Measurements from ENCODE around the gene LENEP. TPM values are rescaled to one million over a fixed set of nuclear protein-coding genes. Genes with fewer than 3 reads are reported as not detected.
A peak's percentile ranks its signal among the peaks of the same experiment; 100 is the strongest.

LENEP gene
- total RNA-seq, 1 experiment from 2014 or later: 0.50 TPM

GRCh38 chr1:154955039-154955717, 38.2 kb upstream of the LENEP start:
- TF ChIP-seq CTCF (IDR thresholded peaks at IDR 0.05; ENCODE audit: insufficient read depth in 1 of 2, low read depth in 1 of 2, low read length in 1 of 2, severe bottlenecking in 1 of 2, unreplicated experiment in 1 of 2): no peak
- H3K4me1 Mint-ChIP-seq (ENCODE audit: low read depth, unreplicated experiment): peaks cover 16% of the 10 kb centered on the region
- BruUV-seq (replicated peaks): TSS peak; percentile 2

GRCh38 chr1:154955718-154956543, 37.5 kb upstream of the LENEP start, which contains the start of gene PBXIP1:
TSS of gene PBXIP1 (minus strand) at chr1:154956099. CDS start at chr1:154953721, 2,378 bp downstream.
- peak in 1 of 2 experiments; percentile 29 for TF ChIP-seq CTCF (IDR thresholded peaks at IDR 0.05; ENCODE audit: insufficient read depth in 1 of 2, low read depth in 1 of 2, low read length in 1 of 2, severe bottlenecking in 1 of 2, unreplicated experiment in 1 of 2)
- peaks cover 27% of the 10 kb centered on the region for H3K36me3 Mint-ChIP-seq (ENCODE audit: insufficient read depth, unreplicated experiment)
- Histone ChIP-seq H3K4me1 (peaks cover 15% of the 10 kb centered on the region), H3K27me3 (replicated peaks; ENCODE audit: control insufficient read depth, insufficient read depth, low read length) (no peaks in the 10 kb centered on the region), H3K9me3 (no peaks in the 10 kb centered on the region), H3K36me3 (ENCODE audit: control insufficient read depth, insufficient read depth, low read length) (peaks cover 3% of the 10 kb centered on the region), H3K4me3 (ENCODE audit: low read depth, low read length) (peak within 1 kb of the TSS; percentile 43)
- H3K4me3 Mint-ChIP-seq (ENCODE audit: unreplicated experiment): peak within 1 kb of the TSS; percentile 80
- DNase-seq: peak; percentile 87 to 92
- H3K9me3 Mint-ChIP-seq (ENCODE audit: unreplicated experiment): no peaks in the 10 kb centered on the region
- H3K27ac Mint-ChIP-seq (ENCODE audit: unreplicated experiment): peak within 1 kb of the TSS; percentile 79
- H3K27me3 Mint-ChIP-seq (ENCODE audit: insufficient read depth, unreplicated experiment): no peaks in the 10 kb centered on the region
- H3K4me1 Mint-ChIP-seq (ENCODE audit: low read depth, unreplicated experiment): peaks cover 16% of the 10 kb centered on the region
- intact Hi-C loops (cut with micrococcal nuclease; ENCODE audit: unreplicated experiment): loop anchor here (5.0 kb wide), 1 partner anchor 106 kb away; the partner anchor contains the start of gene EFNA4
- ChIA-PET CTCF (interaction anchor here (0.6 to 1.8 kb wide), 10 partner anchors 10 to 396 kb away, joined by 3 to 10 read pairs (median 6); partner anchors contain the start of genes PMVK and SHC1), POLR2A (interaction anchor here (0.6 to 3.5 kb wide), 7 partner anchors 10 to 43 kb away, joined by 3 to 34 read pairs (median 6); partner anchors contain the start of genes FLAD1, PMVK and SHC1)
- no TSS peak for BruUV-seq (replicated peaks)

More at GRCh38 chr1:154955039-154955717, 38.2 kb upstream of the LENEP start:
- Histone ChIP-seq H3K36me3 (ENCODE audit: control insufficient read depth, insufficient read depth, low read length) (peaks cover 3% of the 10 kb centered on the region), H3K27me3 (replicated peaks; ENCODE audit: control insufficient read depth, insufficient read depth, low read length) (no peaks in the 10 kb centered on the region), H3K4me3 (ENCODE audit: low read depth, low read length) (peak overlapping the region; percentile 43), H3K9me3 (no peaks in the 10 kb centered on the region), H3K4me1 (peaks cover 10% of the 10 kb centered on the region)
- intact Hi-C loops (cut with micrococcal nuclease; ENCODE audit: unreplicated experiment): loop anchor here (5.0 kb wide), 1 partner anchor 107 kb away; the partner anchor contains the start of gene EFNA4
- peak; percentile 48 to 55 for DNase-seq
- POLR2A ChIA-PET: interaction anchor here (0.6 to 3.5 kb wide), 8 partner anchors 10 to 44 kb away, joined by 3 to 34 read pairs (median 6); partner anchors contain the start of genes FLAD1, PMVK and SHC1
- Mint-ChIP-seq H3K4me3 (ENCODE audit: unreplicated experiment) (peak overlapping the region; percentile 80), H3K27ac (ENCODE audit: unreplicated experiment) (peak overlapping the region; percentile 79), H3K9me3 (ENCODE audit: unreplicated experiment) (no peaks in the 10 kb centered on the region), H3K27me3 (ENCODE audit: insufficient read depth, unreplicated experiment) (no peaks in the 10 kb centered on the region), H3K36me3 (ENCODE audit: insufficient read depth, unreplicated experiment) (peaks cover 25% of the 10 kb centered on the region)
- CTCF ChIA-PET: interaction anchor here (0.7 to 1.8 kb wide), 9 partner anchors 9 to 395 kb away, joined by 3 to 10 read pairs (median 6); partner anchors contain the start of genes PMVK and SHC1

Measured in Caco-2 (cell line).